ENCODE data around the gene TCEA2. TPM values are rescaled to one million over a fixed set of nuclear protein-coding genes. Genes with fewer than 3 reads are reported as not detected.

Gene TCEA2
- total RNA-seq, 3 donors from 2014 or later (not counting 1 experiment from before 2014, with no cell fraction given): 25.0 to 28.7 (median 28.5) TPM

DNA sequence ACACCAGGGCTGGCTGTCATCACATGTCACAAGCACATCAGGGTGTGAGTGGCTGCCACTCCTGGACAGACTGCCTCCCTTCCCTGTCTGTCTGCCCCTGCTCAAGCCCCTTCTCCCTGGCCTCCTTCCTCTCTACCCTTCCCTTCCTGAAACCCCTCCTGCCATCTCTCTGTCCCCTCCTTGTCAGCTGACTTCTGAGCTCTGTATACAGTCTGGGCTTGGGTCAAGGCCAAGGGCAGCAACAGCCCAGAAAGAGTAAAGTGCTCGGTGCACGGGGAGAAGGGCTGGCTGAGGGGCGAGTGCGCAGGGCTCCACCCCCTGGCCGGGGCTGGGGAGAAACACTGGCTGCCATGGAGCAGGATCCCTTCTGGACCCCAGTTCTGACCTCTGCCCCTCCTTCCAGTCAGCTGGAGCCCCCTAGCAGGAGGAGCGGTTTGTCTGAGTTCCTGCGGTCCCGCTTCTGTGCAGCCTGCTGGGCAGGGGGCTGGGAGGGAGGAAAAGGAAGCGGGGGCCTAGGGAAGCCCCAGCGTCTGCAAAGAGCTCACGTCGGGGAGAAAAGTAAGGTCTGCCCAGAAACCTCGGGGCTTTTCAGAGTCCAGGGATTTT, 19.2 kb downstream of the TCEA2 start:
- H3K27me3 Mint-ChIP-seq (ENCODE audit: low read depth in 2 of 2): peaks cover 15 to 18% of the 10 kb centered on the region in 2 donors
- H3K27ac Mint-ChIP-seq: peak overlapping the region; percentile 62 to 80
- Histone ChIP-seq H3K27ac (ENCODE audit: low read length) (no peak overlapping the region), H3K4me3 (ENCODE audit: low read length) (no peak overlapping the region), H3K4me1 (ENCODE audit: control insufficient read depth, insufficient read depth, low read length) (peaks cover 50% of the 10 kb centered on the region), H3K36me3 (ENCODE audit: control insufficient read depth, insufficient read depth, low read length) (no peaks in the 10 kb centered on the region), H3K9me3 (ENCODE audit: control insufficient read depth, insufficient read depth, low read length) (no peaks in the 10 kb centered on the region), H3K27me3 (ENCODE audit: control insufficient read depth, insufficient read depth, low read length) (peaks cover 12% of the 10 kb centered on the region)
- TF ChIP-seq, protein P1, sequence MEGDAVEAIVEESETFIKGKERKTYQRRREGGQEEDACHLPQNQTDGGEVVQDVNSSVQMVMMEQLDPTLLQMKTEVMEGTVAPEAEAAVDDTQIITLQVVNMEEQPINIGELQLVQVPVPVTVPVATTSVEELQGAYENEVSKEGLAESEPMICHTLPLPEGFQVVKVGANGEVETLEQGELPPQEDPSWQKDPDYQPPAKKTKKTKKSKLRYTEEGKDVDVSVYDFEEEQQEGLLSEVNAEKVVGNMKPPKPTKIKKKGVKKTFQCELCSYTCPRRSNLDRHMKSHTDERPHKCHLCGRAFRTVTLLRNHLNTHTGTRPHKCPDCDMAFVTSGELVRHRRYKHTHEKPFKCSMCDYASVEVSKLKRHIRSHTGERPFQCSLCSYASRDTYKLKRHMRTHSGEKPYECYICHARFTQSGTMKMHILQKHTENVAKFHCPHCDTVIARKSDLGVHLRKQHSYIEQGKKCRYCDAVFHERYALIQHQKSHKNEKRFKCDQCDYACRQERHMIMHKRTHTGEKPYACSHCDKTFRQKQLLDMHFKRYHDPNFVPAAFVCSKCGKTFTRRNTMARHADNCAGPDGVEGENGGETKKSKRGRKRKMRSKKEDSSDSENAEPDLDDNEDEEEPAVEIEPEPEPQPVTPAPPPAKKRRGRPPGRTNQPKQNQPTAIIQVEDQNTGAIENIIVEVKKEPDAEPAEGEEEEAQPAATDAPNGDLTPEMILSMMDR (IDR thresholded peaks at IDR 0.05): no peak
- peak in 1 of 2 donors; percentile 40 for DNase-seq
- no peak for ATAC-seq
- 21% methylated on average over 13 of the region's 13 CpGs for WGBS (ENCODE audit: insufficient coverage)
- H3K9me3 Mint-ChIP-seq: no peaks in the 10 kb centered on the region
- H3K4me1 Mint-ChIP-seq: peaks cover 24 to 49% of the 10 kb centered on the region in 2 donors
- intact Hi-C loops (cut with micrococcal nuclease): loop anchor here (2.0 kb wide), 1 partner anchor 39 kb away; no protein-coding TSS in a partner anchor
- peak overlapping the region; percentile 83 for H3K4me3 Mint-ChIP-seq
- H3K36me3 Mint-ChIP-seq: no peaks in the 10 kb centered on the region

DNA sequence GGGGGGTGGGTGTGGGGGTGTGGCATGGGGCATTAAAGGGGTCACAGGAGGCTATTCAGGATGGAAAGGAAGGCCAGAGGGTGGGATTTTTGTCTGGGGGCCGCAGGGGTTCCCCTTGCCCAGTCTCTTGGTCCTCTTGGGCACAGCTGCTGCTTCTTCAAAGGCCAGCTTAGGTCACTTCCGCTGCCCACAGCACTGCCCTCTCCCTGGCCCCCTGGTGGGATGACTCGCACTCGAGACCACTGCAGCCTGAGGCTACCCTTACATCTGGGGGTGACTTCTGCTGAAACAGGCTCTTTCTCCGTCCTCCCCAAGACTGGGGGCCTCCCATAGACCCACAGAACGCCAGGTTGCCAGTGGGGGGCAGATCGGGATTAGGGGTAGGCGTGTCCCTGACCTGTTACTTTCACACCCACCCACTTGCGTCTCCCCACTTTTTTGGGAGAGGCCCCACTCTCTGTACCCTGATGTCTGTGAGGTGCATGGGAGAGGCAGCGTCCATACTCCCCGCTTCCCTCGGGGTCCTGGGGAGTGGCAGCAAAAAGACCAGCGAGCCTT, 19.9 kb downstream of the TCEA2 start:
- H3K9me3 Mint-ChIP-seq: no peaks in the 10 kb centered on the region
- peaks cover 15 to 18% of the 10 kb centered on the region in 2 donors for H3K27me3 Mint-ChIP-seq (ENCODE audit: low read depth in 2 of 2)
- no peaks in the 10 kb centered on the region for H3K36me3 ChIP-seq (ENCODE audit: control insufficient read depth, insufficient read depth, low read length)
- 20% methylated on average over 10 of the region's 13 CpGs for WGBS (ENCODE audit: insufficient coverage)
- no peak overlapping the region for H3K27ac ChIP-seq (ENCODE audit: low read length)
- H3K4me1 ChIP-seq (ENCODE audit: control insufficient read depth, insufficient read depth, low read length): peaks cover 43% of the 10 kb centered on the region
- H3K9me3 ChIP-seq (ENCODE audit: control insufficient read depth, insufficient read depth, low read length): peaks cover 4% of the 10 kb centered on the region
- peak overlapping the region in 1 of 2 donors; percentile 80 for H3K27ac Mint-ChIP-seq
- peaks cover 12% of the 10 kb centered on the region for H3K27me3 ChIP-seq (ENCODE audit: control insufficient read depth, insufficient read depth, low read length)
- TF ChIP-seq, protein P1 (IDR thresholded peaks at IDR 0.05): no peak
- ATAC-seq: no peak
- no peaks in the 10 kb centered on the region for H3K36me3 Mint-ChIP-seq
- peak overlapping the region; percentile 79 for H3K4me3 Mint-ChIP-seq
- peaks cover 18 to 42% of the 10 kb centered on the region in 2 donors for H3K4me1 Mint-ChIP-seq
- no peak overlapping the region for H3K4me3 ChIP-seq (ENCODE audit: low read length)
- intact Hi-C loops (cut with micrococcal nuclease): loop anchor here (2.0 kb wide), 1 partner anchor 38 kb away; no protein-coding TSS in a partner anchor
- peak in 1 of 2 donors; percentile 19 for DNase-seq

DNA sequence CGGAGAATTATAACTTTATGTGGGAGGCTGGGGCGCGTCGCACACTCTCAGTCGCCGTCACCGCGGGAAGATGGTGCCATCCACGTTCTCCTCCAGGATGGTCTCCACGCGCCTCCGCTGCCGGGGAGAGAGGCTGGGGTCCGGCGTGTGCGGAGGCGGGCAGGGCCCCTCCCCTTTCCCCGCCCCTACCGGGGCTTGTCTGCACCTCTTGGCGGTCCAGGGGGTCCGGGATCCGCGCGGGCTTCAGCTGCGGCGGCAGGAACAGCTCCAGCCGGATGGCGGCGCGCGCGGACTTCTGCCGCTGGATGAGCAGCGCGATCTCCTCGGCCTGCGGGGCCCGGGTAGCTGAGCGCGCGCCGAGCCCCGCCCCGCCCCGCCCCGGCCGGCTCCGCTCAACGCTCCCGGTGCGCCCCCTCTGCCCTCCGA, 20.4 kb downstream of the TCEA2 start:
- H3K4me3 Mint-ChIP-seq: peak overlapping the region; percentile 79
- TF ChIP-seq, protein P1 (IDR thresholded peaks at IDR 0.05): peak; percentile 53
- Histone ChIP-seq H3K9me3 (ENCODE audit: control insufficient read depth, insufficient read depth, low read length) (peaks cover 4% of the 10 kb centered on the region), H3K4me1 (ENCODE audit: control insufficient read depth, insufficient read depth, low read length) (peaks cover 38% of the 10 kb centered on the region), H3K36me3 (ENCODE audit: control insufficient read depth, insufficient read depth, low read length) (no peaks in the 10 kb centered on the region), H3K4me3 (ENCODE audit: low read length) (no peak overlapping the region), H3K27me3 (ENCODE audit: control insufficient read depth, insufficient read depth, low read length) (peaks cover 12% of the 10 kb centered on the region), H3K27ac (ENCODE audit: low read length) (no peak overlapping the region)
- no peak overlapping the region for H3K27ac Mint-ChIP-seq
- DNase-seq: peak; percentile 53 to 82
- no peaks in the 10 kb centered on the region for H3K36me3 Mint-ChIP-seq
- H3K4me1 Mint-ChIP-seq: peaks cover 15 to 38% of the 10 kb centered on the region in 2 donors
- peak; percentile 42 to 47 (median 46) for ATAC-seq
- no peaks in the 10 kb centered on the region for H3K9me3 Mint-ChIP-seq
- intact Hi-C loops (cut with micrococcal nuclease): loop anchor here (2.0 kb wide), 1 partner anchor 37 kb away; no protein-coding TSS in a partner anchor
- peaks cover 18 to 19% of the 10 kb centered on the region in 2 donors for H3K27me3 Mint-ChIP-seq (ENCODE audit: low read depth in 2 of 2)
- under 1% methylated on average over 52 of the region's 52 CpGs for WGBS (ENCODE audit: insufficient coverage)

Measured in natural killer cell (primary cell).